H1 (cell line): ENCODE measurements around the gene DVL3. TPM values are rescaled to one million over a fixed set of nuclear protein-coding genes. Genes with fewer than 3 reads are reported as not detected.
A peak's percentile ranks its signal among the peaks of the same experiment; 100 is the strongest.

Source experiments
- CTCF ChIA-PET: fragments of 300-600 bp; sonication (Branson Sonifier 250); formaldehyde crosslinking; loops from one replicate; lab custom pipeline; 2021; ENCODE audit not compliant: partially characterized antibody; lab: Charles Lee
- POLR2A ChIA-PET: fragments of 300-600 bp; sonication (Branson Sonifier 250); formaldehyde crosslinking; loops from one replicate; lab custom pipeline; 2021; ENCODE audit warnings: inconsistent platforms; ENCODE audit not compliant: partially characterized antibody; lab: Charles Lee
- DNase-seq, 2 experiments: peaks; one replicate each; pipeline versions ENCODE4 v3.0.0 to v3.0.0-alpha.2; 2010 to 2022; ENCODE audit warnings: low spot score in 2 of 2, low read depth in 1 of 2, mixed read lengths in 1 of 2
- FAIRE-seq: peaks from 2 replicates; lab custom pipeline; 2011; peaks lifted over from hg19 to GRCh38; lab: Jason Lieb, UNC
- H2AFZ ChIP-seq: 2 replicates; pipeline ENCODE4 v1.8.1; 2012; ENCODE audit warnings: low read length, inconsistent platforms
- H2AK5ac ChIP-seq: 2 replicates; pipeline ENCODE4 v1.6.1; 2013; ENCODE audit warnings: low read depth, low read length
- H2BK120ac ChIP-seq: replicated peaks from 2 replicates; pipeline ENCODE3; 2013; ENCODE audit warnings: low read depth, low read length, inconsistent platforms
- H2BK12ac ChIP-seq: 2 replicates; pipeline ENCODE4 v1.6.1; 2013; ENCODE audit warnings: low read depth, low read length
- H2BK15ac ChIP-seq: 2 replicates; pipeline ENCODE4 v1.6.1; 2013; ENCODE audit warnings: low read length
- H2BK20ac ChIP-seq: 2 replicates; pipeline ENCODE4 v1.6.1; 2013; ENCODE audit warnings: low read length
- H2BK5ac ChIP-seq: 2 replicates; pipeline ENCODE4 v1.6.1; 2013; ENCODE audit warnings: low read depth, low read length
- H3K14ac ChIP-seq: 2 replicates; pipeline ENCODE4 v1.6.1; 2013; ENCODE audit warnings: inconsistent platforms; ENCODE audit not compliant: insufficient read length
- H3K18ac ChIP-seq: 2 replicates; pipeline ENCODE4 v1.6.1; 2013; ENCODE audit warnings: low read length; ENCODE audit errors: extremely low read depth
- H3K23ac ChIP-seq: 2 replicates; pipeline ENCODE4 v1.6.1; 2013; ENCODE audit warnings: inconsistent platforms; ENCODE audit not compliant: insufficient read length
- H3K23me2 ChIP-seq: 2 replicates; pipeline ENCODE4 v1.6.1; 2013; ENCODE audit warnings: low read depth, low read length
- H3K27ac ChIP-seq: 2 replicates; pipeline ENCODE4 v1.6.1; 2011; ENCODE audit warnings: low read depth, low read length, inconsistent platforms
- H3K27me3 ChIP-seq, 4 experiments: replicated peaks in 1 of 4; 1 replicate in 1 of 4; 2 replicates in 3 of 4; pipeline versions ENCODE4 v1.6.1 to v1.8.1; 2011 to 2013; ENCODE audit warnings: low read length in 3 of 4, mild to moderate bottlenecking in 3 of 4, inconsistent platforms in 2 of 4, mixed read lengths in 2 of 4, moderate library complexity in 1 of 4; ENCODE audit not compliant: control insufficient read depth in 3 of 4, insufficient read depth in 3 of 4; ENCODE audit errors: extremely low read depth in 1 of 4
- H3K36me3 ChIP-seq, 4 experiments: 2 replicates each; pipeline versions ENCODE4 v1.6.1 to v1.8.1; 2011 to 2013; ENCODE audit warnings: mild to moderate bottlenecking in 4 of 4, low read length in 3 of 4, moderate library complexity in 2 of 4, control low read depth in 1 of 4, inconsistent platforms in 1 of 4; ENCODE audit not compliant: insufficient read depth in 4 of 4, control insufficient read depth in 2 of 4
- H3K4ac ChIP-seq: replicated peaks from 2 replicates; pipeline ENCODE3; 2013; ENCODE audit warnings: low read length, low read depth, mixed read lengths, inconsistent platforms; ENCODE audit not compliant: insufficient read length
- H3K4me1 ChIP-seq, 4 experiments: replicated peaks in 1 of 4; 1 replicate in 1 of 4; 2 replicates in 3 of 4; pipeline versions ENCODE4 v1.6.1 to v1.8.1; 2011 to 2013; ENCODE audit warnings: low read length in 3 of 4, inconsistent platforms in 2 of 4, mixed read lengths in 1 of 4; ENCODE audit not compliant: insufficient read depth in 4 of 4, control insufficient read depth in 3 of 4
- H3K4me2 ChIP-seq, 2 experiments: 2 replicates each; pipeline versions ENCODE4 v1.6.1 to v1.8.1; 2011 to 2013; ENCODE audit warnings: low read depth in 2 of 2, low read length in 2 of 2, control low read depth in 1 of 2, inconsistent platforms in 1 of 2, mild to moderate bottlenecking in 1 of 2; ENCODE audit not compliant: insufficient read depth in 1 of 2
- H3K4me3 ChIP-seq, 4 experiments: fragments of 200-600, 300-600 bp in 1 of 4; sonication (generic), shearing (Covaris generic), sonication (Bioruptor Twin) in 1 of 4; 2 replicates each; pipeline versions ENCODE4 v1.5.1 to v1.8.1; 2011 to 2016; ENCODE audit warnings: low read length in 4 of 4, low read depth in 3 of 4, control low read depth in 2 of 4, inconsistent platforms in 2 of 4, mild to moderate bottlenecking in 2 of 4, mixed read lengths in 1 of 4, moderate library complexity in 1 of 4; ENCODE audit not compliant: insufficient read depth in 2 of 4; ENCODE audit errors: extremely low read depth in 1 of 4
- H3K56ac ChIP-seq: replicated peaks from 2 replicates; pipeline ENCODE3; 2013; ENCODE audit warnings: low read depth, mild to moderate bottlenecking, mixed read lengths, low read length, inconsistent platforms; ENCODE audit not compliant: insufficient read length
- H3K79me1 ChIP-seq: 2 replicates; pipeline ENCODE4 v1.6.1; 2013; ENCODE audit warnings: low read depth, low read length, control low read depth
- H3K79me2 ChIP-seq, 2 experiments: 2 replicates each; pipeline versions ENCODE4 v1.6.1 to v1.8.1; 2012 to 2013; ENCODE audit warnings: low read length in 2 of 2, mild to moderate bottlenecking in 2 of 2, inconsistent platforms in 1 of 2; ENCODE audit not compliant: insufficient read depth in 2 of 2, control insufficient read depth in 1 of 2
- H3K9ac ChIP-seq, 4 experiments: replicated peaks in 1 of 4; 1 replicate in 1 of 4; 2 replicates in 3 of 4; pipeline versions ENCODE4 v1.6.1 to v1.8.1; 2011 to 2013; ENCODE audit warnings: low read depth in 3 of 4, low read length in 3 of 4, control low read depth in 2 of 4, mild to moderate bottlenecking in 2 of 4, moderate library complexity in 2 of 4, inconsistent platforms in 1 of 4; ENCODE audit errors: extremely low read depth in 1 of 4
- H3K9me3 ChIP-seq, 2 experiments: 2 replicates each; pipeline versions ENCODE4 v1.6.1 to v1.8.1; 2012 to 2013; ENCODE audit warnings: mild to moderate bottlenecking in 2 of 2, moderate library complexity in 2 of 2, control low read depth in 1 of 2, inconsistent platforms in 1 of 2, low read depth in 1 of 2, low read length in 1 of 2, mixed read lengths in 1 of 2; ENCODE audit not compliant: insufficient read depth in 2 of 2
- H4K20me1 ChIP-seq, 2 experiments: replicated peaks in 1 of 2; 2 replicates each; pipeline versions ENCODE3 to v1.8.1; 2011 to 2013; ENCODE audit warnings: inconsistent platforms in 2 of 2, low read length in 2 of 2, mild to moderate bottlenecking in 1 of 2; ENCODE audit not compliant: insufficient read depth in 2 of 2, control insufficient read depth in 1 of 2
- H4K5ac ChIP-seq: 2 replicates; pipeline ENCODE4 v1.6.1; 2013; ENCODE audit warnings: low read length, low read depth, mixed read lengths, inconsistent platforms; ENCODE audit not compliant: insufficient read length
- H4K8ac ChIP-seq: 2 replicates; pipeline ENCODE4 v1.8.0; 2013; ENCODE audit warnings: mild to moderate bottlenecking, moderate library complexity, low read length, inconsistent platforms; ENCODE audit not compliant: insufficient read depth; ENCODE audit errors: extremely low read depth
- H4K91ac ChIP-seq: replicated peaks from 2 replicates; pipeline ENCODE3; 2013; ENCODE audit warnings: low read length, mixed read lengths, inconsistent platforms; ENCODE audit not compliant: insufficient read length
- RAD21 ChIP-seq, 2 experiments: IDR thresholded peaks in 1 of 2; conservative IDR thresholded peaks in 1 of 2; 2 replicates each; pipeline ENCODE4 v1.6.1; 2011; ENCODE audit warnings: low read depth in 2 of 2, low read length in 2 of 2, improper control_type of control experiment in 1 of 2, inconsistent platforms in 1 of 2, mild to moderate bottlenecking in 1 of 2, moderate library complexity in 1 of 2
- SUZ12 ChIP-seq: fragments of 200-600 bp; sonication (generic); IDR thresholded peaks from 2 replicates; pipeline ENCODE4 v1.6.1; 2012; ENCODE audit warnings: mild to moderate bottlenecking, inconsistent platforms, low read length, moderate library complexity, mixed read lengths
- WGBS, 2 experiments: shearing (Covaris generic) in 1 of 2; methylation state at CpG; one replicate each; pipeline versions ENCODE4 v1.1.6 to v1.1.7; 2013 to 2015; ENCODE audit warnings: low lambda C conversion rate in 2 of 2, mixed read lengths in 2 of 2, inconsistent platforms in 1 of 2, low coverage in 1 of 2, missing lambda C conversion rate in 1 of 2; ENCODE audit not compliant: insufficient replicate concordance in 2 of 2, insufficient coverage in 1 of 2, insufficient read length in 1 of 2; ENCODE audit errors: extremely low coverage in 1 of 2, missing lambda C conversion rate in 1 of 2; 5-methylcytosine and 5-hydroxymethylcytosine counted together
- polyA plus RNA-seq, 7 experiments: library from polyadenylated mRNA; depleted of rRNA in 3 of 7; stranded (reverse) in 5 of 7; unstranded in 2 of 7; fragments of >200 nt in 5 of 7; fragments of 200-250 nt in 2 of 7; gene quantifications; 1 replicate in 5 of 7; 2 replicates in 1 of 7; 4 replicates in 1 of 7; pipeline versions ENCODE4 v1.2.1 to v1.2.3, GENCODE V29; 2011 to 2013; ENCODE audit warnings: missing spikeins in 2 of 7, mixed read lengths in 2 of 7
- total RNA-seq: library from RNA; stranded (reverse); fragmentation: NEBNext Ultra II Directional; extraction: Animal tissue kit (Norgen Biotek cat#: 25700); gene quantifications from 2 replicates; pipeline ENCODE4 v1.2.1, GENCODE V29; 2021

The DVL3 gene
- total and polyA plus RNA-seq, 2 of the 8 experiments (the other 6 are each of a cell fraction or from before 2014, with no cell fraction given), result 38.5 to 66.6 TPM

DNA sequence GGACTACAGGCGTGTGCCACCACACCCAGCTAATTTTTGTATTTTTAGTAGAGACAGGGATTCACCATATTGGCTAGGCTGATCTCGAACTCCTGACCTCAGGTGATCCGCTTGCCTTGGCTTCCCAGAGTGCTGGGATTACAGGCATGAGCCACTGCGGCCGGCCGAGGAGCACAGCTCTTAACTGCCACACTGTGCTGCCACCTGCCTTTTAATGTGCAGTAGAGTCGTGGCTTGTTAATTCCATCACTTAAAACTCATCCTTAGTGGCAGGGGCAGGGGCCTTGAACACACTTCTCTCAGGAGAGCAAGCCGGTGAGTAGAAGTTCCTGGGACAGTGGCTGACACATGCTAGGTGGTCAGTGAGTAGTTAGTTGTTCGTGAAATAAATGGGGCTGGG is 43.3 kb downstream of the DVL3 start:
- Histone ChIP-seq H2BK15ac (no peak overlapping the region), H4K5ac (no peak overlapping the region), H3K27me3 (no peaks in the 10 kb centered on the region), H3K9me3 (no peaks in the 10 kb centered on the region), H4K20me1 (peaks cover 0 to 2% of the 10 kb centered on the region in 2 experiments), H4K91ac (no peak overlapping the region), H3K4me2 (no peak overlapping the region), H3K56ac (no peak overlapping the region), H3K23ac (no peak overlapping the region), H3K23me2 (no peaks in the 10 kb centered on the region), H3K4me1 (no peaks in the 10 kb centered on the region), H3K79me1 (no peaks in the 10 kb centered on the region), H3K14ac (no peak overlapping the region), H3K36me3 (peaks cover 2 to 17% (median 8%) of the 10 kb centered on the region in 4 experiments; a peak in 7 of 8 replicates), H4K8ac (no peak overlapping the region), H3K79me2 (no peaks in the 10 kb centered on the region), H3K4ac (no peak overlapping the region), H2BK12ac (no peak overlapping the region), H3K18ac (no peak overlapping the region), H3K27ac (no peak overlapping the region), H2AFZ (no peak overlapping the region), H2BK120ac (no peak overlapping the region), H3K4me3 (no peak overlapping the region), H2AK5ac (no peak overlapping the region), H2BK5ac (no peak overlapping the region), H3K9ac (no peak overlapping the region), H2BK20ac (no peak overlapping the region)
- ChIA-PET CTCF (interaction anchor here (0.6 to 4.5 kb wide), 8 partner anchors 11 to 303 kb away, joined by 3 to 28 read pairs (median 4); no protein-coding TSS in a partner anchor), POLR2A (interaction anchor here (1.2 to 5.4 kb wide), 4 partner anchors 12 to 129 kb away, joined by 3 to 18 read pairs (median 6); partner anchors contain the start of genes ABCF3 and EIF2B5)
- DNase-seq, result no peak
- TF ChIP-seq SUZ12 (no peak), RAD21 (IDR thresholded peaks at IDR 0.05 in 1 of 2, conservative IDR thresholded peaks at IDR 0.05 in 1 of 2; ENCODE audit: low read depth in 2 of 2, low read length in 2 of 2) (0 out of 4 replicates have a peak, but pooled peaks of 1 of the 2 experiments have one; percentile 5)
- 95% methylated on average over 7 of the region's 9 CpGs; no CpG with 5 or more reads in 1 of the 2 experiments for WGBS, 2 experiments
- FAIRE-seq, result no peak
